Measurements from ENCODE around the gene UGT1A9. TPM values are rescaled to one million over a fixed set of nuclear protein-coding genes. Genes with fewer than 3 reads are reported as not detected.
"Not testable (repeated sequence)": the region's sequence is repeated elsewhere in the genome, so short reads cannot be mapped to it uniquely, and the experiment has no call there.

Gene UGT1A9
- total and polyA plus RNA-seq, 9 donors: not detected

- no peak overlapping the region for H3K27ac ChIP-seq (ENCODE audit: low read length)
- no peaks in the 10 kb centered on the region for H3K9me3 ChIP-seq (replicated peaks; ENCODE audit: control insufficient read depth, low read depth, low read length)
- H3K4me3 ChIP-seq (ENCODE audit: low read length): no peak overlapping the region
- no peak for DNase-seq
- 80% methylated on average over 3 of the region's 5 CpGs for WGBS (ENCODE audit: insufficient coverage)
- H3K27me3 ChIP-seq (ENCODE audit: control insufficient read depth, insufficient read depth, low read length): no peaks in the 10 kb centered on the region
- peaks cover 3% of the 10 kb centered on the region for H3K4me1 ChIP-seq (ENCODE audit: control insufficient read depth, insufficient read depth, low read length)
- H3K36me3 ChIP-seq (ENCODE audit: control insufficient read depth, insufficient read depth, low read length): no peaks in the 10 kb centered on the region
These were observed 37.2 kb downstream of the UGT1A9 start for GRCh38 chr2:233708942-233709341.

GRCh38 chr2:233711312-233712008 is 39.8 kb downstream of the UGT1A9 start:
- H3K27me3 ChIP-seq (ENCODE audit: control insufficient read depth, insufficient read depth, low read length): no peaks in the 10 kb centered on the region
- DNase-seq: peak; percentile 52
- H3K4me1 ChIP-seq (ENCODE audit: control insufficient read depth, insufficient read depth, low read length): peaks cover 3% of the 10 kb centered on the region
- H3K4me3 ChIP-seq (ENCODE audit: low read length): no peak overlapping the region
- WGBS (ENCODE audit: insufficient coverage): 54% methylated on average over 7 of the region's 11 CpGs
- H3K27ac ChIP-seq (ENCODE audit: low read length): no peak overlapping the region
- no peaks in the 10 kb centered on the region for H3K36me3 ChIP-seq (ENCODE audit: control insufficient read depth, insufficient read depth, low read length)
- no peaks in the 10 kb centered on the region for H3K9me3 ChIP-seq (replicated peaks; ENCODE audit: control insufficient read depth, low read depth, low read length)

GRCh38 chr2:233712611-233713261 is 41.0 kb downstream of the UGT1A9 start, which contains the start of gene UGT1A5:
TSS of gene UGT1A5 (plus strand) at chr2:233712907. CDS start at chr2:233712992, 85 bp downstream.
- Histone ChIP-seq H3K36me3 (ENCODE audit: control insufficient read depth, insufficient read depth, low read length) (no peaks in the 10 kb centered on the region), H3K4me1 (ENCODE audit: control insufficient read depth, insufficient read depth, low read length) (no peaks in the 10 kb centered on the region), H3K9me3 (replicated peaks; ENCODE audit: control insufficient read depth, low read depth, low read length) (no peaks in the 10 kb centered on the region), H3K27me3 (ENCODE audit: control insufficient read depth, insufficient read depth, low read length) (peaks cover 2% of the 10 kb centered on the region), H3K27ac (ENCODE audit: low read length) (no peak within 1 kb of the TSS), H3K4me3 (ENCODE audit: low read length) (no peak within 1 kb of the TSS)
- 90% methylated on average over 11 of the region's 14 CpGs for WGBS (ENCODE audit: insufficient coverage)
- DNase-seq: no peak

GRCh38 chr2:233713262-233713615 is 41.5 kb downstream of the UGT1A9 start:
- H3K27ac ChIP-seq (ENCODE audit: low read length): no peak overlapping the region
- H3K9me3 ChIP-seq (replicated peaks; ENCODE audit: control insufficient read depth, low read depth, low read length): no peaks in the 10 kb centered on the region
- DNase-seq: no peak
- no peaks in the 10 kb centered on the region for H3K4me1 ChIP-seq (ENCODE audit: control insufficient read depth, insufficient read depth, low read length)
- H3K36me3 ChIP-seq (ENCODE audit: control insufficient read depth, insufficient read depth, low read length): no peaks in the 10 kb centered on the region
- 85% methylated on average over 5 of the region's 7 CpGs for WGBS (ENCODE audit: insufficient coverage)
- H3K4me3 ChIP-seq (ENCODE audit: low read length): no peak overlapping the region
- H3K27me3 ChIP-seq (ENCODE audit: control insufficient read depth, insufficient read depth, low read length): peaks cover 2% of the 10 kb centered on the region

GRCh38 chr2:233714121-233714520 is 42.4 kb downstream of the UGT1A9 start:
- H3K27ac ChIP-seq (ENCODE audit: low read length): no peak overlapping the region

GRCh38 chr2:233718552-233718951 is 46.9 kb downstream of the UGT1A9 start, which contains the start of gene UGT1A4:
TSS of gene UGT1A4 (plus strand) at chr2:233718736. CDS start at chr2:233718821, 85 bp downstream.
- Histone ChIP-seq H3K27ac (ENCODE audit: low read length) (no peak within 1 kb of the TSS), H3K27me3 (ENCODE audit: control insufficient read depth, insufficient read depth, low read length) (peaks cover 2% of the 10 kb centered on the region), H3K36me3 (ENCODE audit: control insufficient read depth, insufficient read depth, low read length) (no peaks in the 10 kb centered on the region), H3K4me1 (ENCODE audit: control insufficient read depth, insufficient read depth, low read length) (no peaks in the 10 kb centered on the region), H3K4me3 (ENCODE audit: low read length) (no peak within 1 kb of the TSS), H3K9me3 (replicated peaks; ENCODE audit: control insufficient read depth, low read depth, low read length) (no peaks in the 10 kb centered on the region)
- DNase-seq: no peak
- 72% methylated on average over 7 of the region's 7 CpGs for WGBS (ENCODE audit: insufficient coverage)

More at GRCh38 chr2:233714121-233714520, 42.4 kb downstream of the UGT1A9 start:
- no peak for DNase-seq
- Histone ChIP-seq H3K36me3 (ENCODE audit: control insufficient read depth, insufficient read depth, low read length) (no peaks in the 10 kb centered on the region), H3K4me3 (ENCODE audit: low read length) (no peak overlapping the region), H3K9me3 (replicated peaks; ENCODE audit: control insufficient read depth, low read depth, low read length) (no peaks in the 10 kb centered on the region), H3K4me1 (ENCODE audit: control insufficient read depth, insufficient read depth, low read length) (no peaks in the 10 kb centered on the region), H3K27me3 (ENCODE audit: control insufficient read depth, insufficient read depth, low read length) (peaks cover 2% of the 10 kb centered on the region)
- WGBS (ENCODE audit: insufficient coverage): 74% methylated on average over 2 of the region's 2 CpGs

- no peak for DNase-seq
- Histone ChIP-seq H3K36me3 (ENCODE audit: control insufficient read depth, insufficient read depth, low read length) (no peaks in the 10 kb centered on the region), H3K4me1 (ENCODE audit: control insufficient read depth, insufficient read depth, low read length) (no peaks in the 10 kb centered on the region), H3K27ac (ENCODE audit: low read length) (no peak within 1 kb of the TSS), H3K9me3 (replicated peaks; ENCODE audit: control insufficient read depth, low read depth, low read length) (no peaks in the 10 kb centered on the region), H3K4me3 (ENCODE audit: low read length) (no peak within 1 kb of the TSS), H3K27me3 (ENCODE audit: control insufficient read depth, insufficient read depth, low read length) (no peaks in the 10 kb centered on the region)
- WGBS (ENCODE audit: insufficient coverage): 86% methylated on average over 8 of the region's 8 CpGs
These were observed 57.1 kb downstream of the UGT1A9 start, which contains the start of gene UGT1A3 for GRCh38 chr2:233728723-233729301. TSS of gene UGT1A3 (plus strand) at chr2:233729042. CDS start at chr2:233729127, 85 bp downstream.

GRCh38 chr2:233736868-233737653 is 65.4 kb downstream of the UGT1A9 start:
- 85% methylated on average over 10 of the region's 14 CpGs for WGBS (ENCODE audit: insufficient coverage)

GRCh38 chr2:233740870-233741269 is 69.2 kb downstream of the UGT1A9 start:
- WGBS (ENCODE audit: insufficient coverage): 100% methylated on average over 1 of the region's 2 CpGs
- H3K27me3 ChIP-seq (ENCODE audit: control insufficient read depth, insufficient read depth, low read length): no peaks in the 10 kb centered on the region
- no peak overlapping the region for H3K4me3 ChIP-seq (ENCODE audit: low read length)
- H3K27ac ChIP-seq (ENCODE audit: low read length): no peak overlapping the region
- H3K36me3 ChIP-seq (ENCODE audit: control insufficient read depth, insufficient read depth, low read length): no peaks in the 10 kb centered on the region
- no peak for DNase-seq
- H3K4me1 ChIP-seq (ENCODE audit: control insufficient read depth, insufficient read depth, low read length): no peaks in the 10 kb centered on the region
- H3K9me3 ChIP-seq (replicated peaks; ENCODE audit: control insufficient read depth, low read depth, low read length): no peaks in the 10 kb centered on the region

More at GRCh38 chr2:233736868-233737653, 65.4 kb downstream of the UGT1A9 start:
- H3K27ac ChIP-seq (ENCODE audit: low read length); H3K4me3 ChIP-seq (ENCODE audit: low read length); H3K4me1 ChIP-seq (ENCODE audit: control insufficient read depth, insufficient read depth, low read length); H3K36me3 ChIP-seq (ENCODE audit: control insufficient read depth, insufficient read depth, low read length); H3K9me3 ChIP-seq (replicated peaks; ENCODE audit: control insufficient read depth, low read depth, low read length); H3K27me3 ChIP-seq (ENCODE audit: control insufficient read depth, insufficient read depth, low read length); DNase-seq: not testable (repeated sequence)
